IPS-NIHi11 (cell line): ENCODE data around the gene GABBR2.
A peak's percentile ranks its signal among the peaks of the same experiment; 100 is the strongest.

Experiments
- DNase-seq: peaks from one replicate; pipeline ENCODE4 v3.0.0; 2012; ENCODE audit warnings: mixed read lengths, low spot score

Gene GABBR2

DNA sequence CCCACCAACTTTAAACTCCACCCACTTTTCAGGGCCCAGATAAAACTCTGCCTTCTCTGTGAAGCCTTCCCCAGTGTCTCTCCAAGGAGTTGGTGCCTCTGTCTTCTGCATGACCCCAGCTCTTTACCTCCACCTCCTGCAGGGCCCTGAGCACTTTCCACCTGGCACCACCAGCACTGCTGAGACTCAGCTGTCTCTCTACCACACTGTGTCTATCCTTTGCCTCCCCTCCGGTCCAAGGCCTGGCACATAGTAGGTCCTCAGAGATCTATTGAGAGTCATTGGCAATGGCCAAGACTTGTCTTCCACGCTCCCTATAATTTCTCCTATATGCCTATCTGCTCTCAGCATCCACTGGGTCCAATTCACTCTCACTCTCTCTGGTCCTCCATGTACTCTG is 12.9 kb upstream of the GABBR2 start:
- no peak for DNase-seq

DNA sequence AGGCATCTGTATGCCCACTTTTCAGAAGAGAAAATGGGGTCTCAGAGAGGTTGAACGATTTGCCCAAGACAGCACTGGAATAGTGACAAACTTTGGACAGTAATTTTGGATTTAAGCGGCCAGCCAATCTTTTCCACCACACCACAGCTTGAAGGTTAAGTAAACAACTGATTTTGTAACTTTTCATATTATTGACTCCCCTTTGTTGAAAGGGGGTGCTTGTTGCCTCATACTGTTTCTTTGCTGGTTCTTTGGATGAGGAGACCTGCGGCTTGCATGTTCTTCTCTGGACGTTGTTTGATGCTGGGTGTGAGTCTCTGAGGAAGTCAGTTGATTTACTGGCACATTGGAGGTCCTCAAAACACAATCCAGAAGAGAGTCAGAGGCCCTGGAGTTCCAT is 11.7 kb upstream of the GABBR2 start:
- DNase-seq = no peak

DNA sequence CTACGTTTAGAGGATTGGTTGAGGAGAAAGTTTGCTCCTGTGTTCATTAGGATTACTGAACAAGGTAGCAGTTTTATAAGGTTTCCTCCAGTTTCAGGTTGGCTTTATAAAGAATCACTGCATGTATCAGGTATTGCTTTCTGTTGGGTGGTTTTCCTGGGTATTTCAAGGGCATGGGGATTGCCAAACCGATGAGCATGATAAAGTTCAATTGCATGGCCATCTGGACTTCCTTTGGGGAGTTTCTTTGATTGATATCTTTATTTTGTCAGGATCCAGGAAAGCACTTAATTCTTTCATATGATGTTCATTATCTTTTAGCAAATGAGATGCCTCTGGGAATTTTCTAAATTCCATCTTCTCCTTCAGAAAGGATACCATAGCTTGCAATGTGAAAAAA is 10.3 kb upstream of the GABBR2 start:
- DNase-seq = no peak

DNA sequence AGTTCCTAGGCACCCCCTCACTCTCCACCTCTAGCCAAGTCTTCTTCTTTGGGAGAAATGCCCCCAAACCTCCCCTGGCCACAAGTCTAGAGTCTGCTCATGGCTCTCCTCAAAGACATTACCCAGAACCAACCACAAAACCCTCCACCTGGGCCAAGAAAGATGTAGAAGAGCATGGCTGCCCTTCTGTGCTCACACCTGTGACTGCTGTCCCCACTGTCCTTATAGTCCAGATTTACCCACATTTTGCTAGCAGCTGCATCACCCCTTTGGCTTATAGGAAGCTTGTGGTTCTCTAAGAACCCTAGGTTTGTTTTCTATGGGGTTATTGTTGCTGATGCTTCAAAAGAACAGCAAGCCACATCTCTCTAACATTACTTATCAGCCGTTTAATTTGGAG is 6.1 kb upstream of the GABBR2 start:
- DNase-seq = no peak

DNA sequence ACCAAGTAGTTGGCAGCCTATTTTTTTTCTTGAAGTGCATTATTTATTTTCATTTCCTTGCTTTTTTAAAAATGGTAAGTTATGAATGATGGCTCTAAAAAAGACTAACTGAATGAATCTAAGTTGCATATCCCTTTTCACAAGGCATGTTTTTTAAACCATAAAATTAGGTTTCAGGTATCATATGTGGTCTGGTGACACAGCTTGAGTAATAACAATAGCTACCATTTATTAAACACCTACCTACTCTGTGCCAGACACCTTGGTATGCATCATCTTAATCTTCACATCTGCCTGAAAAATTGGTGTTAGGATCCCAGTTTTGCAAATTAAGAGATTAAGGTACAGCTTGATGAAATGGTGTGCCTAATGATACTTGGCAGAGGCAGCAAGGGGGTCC is 4.3 kb upstream of the GABBR2 start:
- no peak for DNase-seq

DNA sequence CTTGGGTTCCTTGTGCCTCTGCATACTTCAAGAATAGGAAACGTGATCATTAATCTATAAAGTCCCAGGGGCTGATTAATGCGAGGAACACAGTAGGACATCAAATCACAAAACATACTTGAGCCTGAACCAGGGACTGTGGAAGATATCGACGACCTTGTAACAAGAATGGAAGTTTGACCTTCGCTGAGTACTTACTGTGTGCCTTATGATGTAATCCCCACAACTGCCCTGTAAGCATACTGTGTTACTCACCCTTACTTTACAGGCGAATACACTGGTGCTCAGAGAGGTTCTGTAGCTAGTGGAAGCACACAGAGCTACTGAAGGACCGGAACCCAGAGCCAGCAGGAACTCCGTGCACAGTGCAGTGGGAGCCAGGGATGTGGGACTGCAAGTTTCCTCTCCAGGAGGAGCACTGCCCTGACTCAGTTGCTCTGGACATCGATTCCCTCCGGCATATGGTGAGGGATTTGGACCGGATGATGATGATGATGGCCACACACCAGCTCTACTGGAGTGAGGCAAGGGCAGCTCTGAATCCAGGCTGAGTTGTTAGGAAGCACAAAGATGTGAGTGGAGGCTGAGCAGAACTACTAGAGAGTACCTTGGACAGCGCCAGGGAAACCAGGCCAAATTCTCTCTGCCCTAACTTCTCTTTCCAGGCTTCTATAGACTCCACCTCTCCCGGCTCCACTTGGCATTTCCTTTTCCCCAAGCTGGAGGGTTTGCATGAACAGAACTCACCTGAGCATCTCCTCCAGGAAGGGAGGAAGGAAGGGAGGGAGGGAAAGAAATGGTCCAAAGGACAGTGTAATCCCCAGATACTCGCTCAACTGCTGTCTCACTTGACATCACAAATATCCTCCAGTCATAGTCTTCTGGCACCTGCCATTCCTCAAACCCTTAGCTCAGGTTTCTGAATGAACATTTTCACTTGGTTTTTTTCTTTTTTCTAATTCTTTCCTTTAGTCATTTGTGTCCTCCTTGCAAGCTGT is 1.5 kb upstream of the GABBR2 start:
- peak; percentile 51 for DNase-seq

DNA sequence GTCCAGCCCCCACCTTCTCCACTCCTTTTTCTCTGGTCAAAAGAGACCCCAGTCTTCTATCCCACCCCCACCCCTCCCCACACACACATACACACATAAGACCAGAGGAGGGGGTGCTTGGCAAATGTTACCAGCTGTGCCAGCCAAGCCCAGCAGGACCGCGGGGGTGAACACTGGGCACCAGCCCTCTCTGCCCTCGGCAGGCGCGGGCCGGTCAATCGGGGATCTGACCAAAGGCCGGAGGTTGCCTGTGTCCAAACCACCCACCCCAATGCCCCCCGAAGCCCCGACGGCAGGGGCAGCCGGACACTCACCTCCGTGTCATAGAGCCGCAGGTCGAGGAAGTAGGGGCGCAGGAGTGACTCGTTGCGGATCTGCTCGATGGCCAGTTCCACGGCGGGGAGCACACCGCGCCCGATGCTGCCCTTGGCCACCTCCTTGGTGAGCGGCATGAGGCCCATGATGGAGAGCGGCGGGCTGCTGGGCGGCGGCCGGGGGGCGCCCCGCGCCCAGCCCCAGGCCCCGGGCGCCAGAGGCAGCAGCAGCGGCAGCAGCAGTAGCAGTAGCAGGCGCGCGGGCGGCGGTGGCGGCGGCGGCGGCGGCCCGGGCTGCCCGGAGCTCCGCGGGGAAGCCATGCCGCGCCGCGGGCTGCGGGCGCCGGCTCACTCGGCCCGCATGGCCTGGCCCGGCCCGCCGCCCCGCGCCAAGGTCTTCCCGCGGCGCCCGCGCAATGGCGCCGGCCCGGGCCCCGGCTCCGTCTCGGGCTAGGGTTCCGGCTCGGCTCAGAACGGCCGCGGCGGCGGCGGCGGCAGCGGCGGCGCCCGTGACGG is 417 bp downstream of the GABBR2 start:
- peak; percentile 47 for DNase-seq

DNA sequence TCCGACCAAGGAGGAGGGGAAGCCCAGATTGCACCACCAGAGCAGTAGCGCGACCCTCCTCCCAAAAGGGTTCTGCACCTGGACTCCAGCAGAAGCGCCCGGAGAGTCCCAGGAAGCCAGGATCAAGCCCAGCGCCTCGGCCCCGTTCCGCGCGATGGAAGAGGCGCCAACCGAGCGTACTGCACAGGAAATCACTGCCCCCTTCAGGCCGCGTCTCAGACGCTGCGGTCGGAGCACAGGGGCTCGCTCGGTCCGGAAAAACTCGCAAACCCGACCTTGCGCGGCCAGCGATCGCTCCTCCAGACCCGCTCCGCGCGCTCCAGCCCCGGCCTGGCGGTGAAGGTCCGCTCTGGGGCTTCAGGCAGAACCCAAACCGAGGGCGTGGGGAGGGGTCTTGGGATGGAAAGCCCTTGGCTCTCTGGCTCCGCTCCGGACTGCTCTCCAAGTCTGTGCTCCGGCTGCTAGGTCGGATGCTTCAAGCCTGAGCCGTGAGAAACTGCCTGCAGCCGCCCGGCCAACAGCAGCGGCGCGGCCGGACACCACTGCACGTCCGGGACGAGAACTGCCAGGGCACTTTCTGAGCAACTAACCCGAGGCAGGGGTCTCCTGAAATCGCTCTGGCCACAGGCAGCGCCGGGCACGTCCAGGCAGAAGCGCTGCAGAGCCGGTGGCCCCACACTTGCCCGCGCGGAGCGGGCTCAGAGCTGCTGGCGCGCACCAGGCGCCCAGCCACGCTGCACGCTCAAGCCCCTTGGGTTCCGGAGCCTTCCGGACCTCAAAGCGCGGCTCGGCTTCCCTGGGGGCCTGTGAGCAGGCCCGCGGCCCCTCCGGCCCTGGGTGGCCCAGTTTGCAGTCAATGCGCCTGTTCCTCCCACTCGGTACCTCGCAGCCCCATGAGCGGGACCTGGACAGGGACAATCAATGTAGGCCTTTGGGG is 1.3 kb downstream of the GABBR2 start:
- peak; percentile 80 for DNase-seq

DNA sequence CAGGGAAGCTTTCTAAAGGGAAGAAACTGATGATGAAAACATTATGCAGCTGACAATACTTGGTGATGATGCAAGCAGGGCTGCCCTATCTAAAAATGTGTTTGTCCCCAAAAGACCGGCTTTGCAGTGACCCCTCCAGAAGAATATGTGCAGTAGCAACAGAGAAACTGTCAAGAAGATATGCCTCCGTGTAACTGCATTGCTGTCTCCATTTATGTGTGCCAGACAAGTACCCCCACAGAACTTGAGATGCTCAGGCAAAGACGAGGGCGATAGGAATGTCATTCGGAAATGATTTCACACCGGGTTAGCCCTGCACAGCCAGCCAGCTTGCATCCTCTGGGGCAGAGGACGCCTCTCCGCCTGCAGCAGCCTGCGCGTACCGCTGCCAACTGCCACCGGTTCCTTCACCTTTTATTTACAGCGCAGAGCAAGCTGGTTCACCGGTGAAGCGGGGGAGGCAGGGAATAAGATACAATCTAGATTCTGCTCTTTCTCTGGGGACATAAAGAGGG is 2.0 kb downstream of the GABBR2 start:
- no peak for DNase-seq

DNA sequence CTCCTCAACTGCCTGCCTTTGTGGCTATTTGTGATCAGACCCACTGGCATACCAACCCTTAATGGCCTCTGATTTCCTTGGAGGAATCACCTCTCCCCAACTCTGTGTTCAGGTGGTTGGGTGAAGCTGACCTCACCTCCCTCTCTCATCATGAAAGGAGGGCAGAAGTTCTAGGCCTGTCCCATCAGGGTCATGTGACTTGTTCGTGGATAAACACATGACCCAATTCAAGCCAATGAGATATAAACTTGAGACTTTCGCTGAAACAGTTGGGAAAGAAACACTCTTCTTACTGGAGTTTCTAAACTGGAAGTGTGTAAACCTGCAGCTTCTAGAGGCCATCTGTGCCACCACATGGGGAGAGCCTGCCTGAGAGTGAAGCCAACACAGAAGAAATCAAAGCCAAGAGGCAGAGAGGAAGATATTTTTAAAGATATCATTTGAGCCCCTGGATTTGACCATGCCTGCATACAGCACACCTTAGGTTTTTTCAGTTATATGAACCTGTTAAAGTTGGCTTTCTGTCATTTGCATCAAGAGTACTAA is 5.8 kb downstream of the GABBR2 start:
- DNase-seq = no peak

DNA sequence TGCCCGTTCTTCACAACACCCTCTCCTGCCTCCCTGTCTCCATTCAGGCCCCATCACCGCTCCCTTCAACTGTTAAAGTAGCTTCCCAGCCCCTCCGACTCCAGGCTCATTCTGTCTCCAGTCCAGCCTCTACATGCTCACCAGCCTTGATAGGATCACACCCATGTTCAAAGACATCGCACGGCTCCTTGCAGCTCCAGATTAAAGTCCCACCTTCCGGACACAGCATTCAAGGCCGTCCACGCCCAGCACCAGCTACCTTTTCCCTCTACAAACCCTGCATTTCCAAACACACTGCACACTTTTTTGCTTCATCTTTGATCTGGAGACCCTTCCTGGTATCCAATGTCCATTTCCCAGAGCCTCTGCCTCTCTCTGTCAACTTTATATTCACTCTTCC is 6.4 kb downstream of the GABBR2 start:
- no peak for DNase-seq

DNA sequence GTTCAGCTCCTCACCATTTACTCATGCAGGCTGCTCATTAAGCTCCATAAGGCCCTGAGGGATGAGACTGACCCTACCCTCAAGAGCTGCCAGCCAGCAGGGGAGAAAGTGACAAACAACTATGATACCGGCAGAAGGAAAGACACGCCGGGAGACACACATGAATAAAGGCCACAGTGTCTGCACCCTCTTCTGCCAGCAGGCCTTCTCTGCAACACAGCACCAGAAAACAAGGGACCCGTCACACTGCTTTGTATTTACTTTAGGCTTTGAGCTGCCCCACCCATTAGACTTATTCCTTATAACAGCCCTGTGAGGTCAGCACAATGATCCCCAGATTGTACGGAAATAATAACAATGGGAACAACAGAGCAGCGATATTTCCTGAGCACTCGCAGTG is 7.2 kb downstream of the GABBR2 start:
- no peak for DNase-seq

DNA sequence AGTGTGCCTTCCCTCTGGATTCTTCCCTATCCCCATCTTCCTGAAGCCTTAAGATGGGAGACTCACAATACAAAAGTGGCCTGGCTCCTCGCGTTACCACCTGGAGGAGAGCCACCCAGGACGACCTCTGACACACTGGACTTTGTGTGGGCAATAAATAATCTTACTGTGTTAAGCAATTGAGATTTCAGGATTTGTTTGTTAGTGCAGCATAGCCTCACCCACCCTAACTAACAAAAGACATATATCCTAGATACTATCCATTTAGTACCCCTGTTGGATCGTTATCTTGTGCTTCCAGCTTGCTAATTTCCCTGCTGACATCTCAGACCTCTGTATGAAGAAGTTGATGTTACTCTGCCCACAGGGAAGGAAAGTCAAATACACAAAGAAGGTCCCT is 7.9 kb downstream of the GABBR2 start:
- no peak for DNase-seq

DNA sequence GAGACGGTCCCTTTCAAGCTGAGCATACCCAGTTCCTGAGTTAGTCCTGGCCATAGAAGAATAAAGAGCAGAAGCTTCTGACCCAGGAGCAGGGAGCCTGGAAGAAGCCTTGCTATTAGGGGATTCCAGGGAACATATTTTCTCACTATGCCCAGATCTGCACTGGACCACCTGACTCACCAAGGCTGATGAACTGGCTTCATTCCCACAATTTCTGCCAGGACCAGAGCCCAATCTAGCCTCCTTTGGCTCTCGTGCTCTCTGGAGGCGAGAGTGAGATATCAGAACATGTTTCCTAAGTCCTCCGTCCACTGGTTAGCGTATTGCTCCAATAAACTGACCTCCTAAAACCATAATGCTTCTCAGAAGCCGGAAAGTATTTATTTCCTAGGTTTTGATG is 9.9 kb downstream of the GABBR2 start:
- DNase-seq = no peak

DNA sequence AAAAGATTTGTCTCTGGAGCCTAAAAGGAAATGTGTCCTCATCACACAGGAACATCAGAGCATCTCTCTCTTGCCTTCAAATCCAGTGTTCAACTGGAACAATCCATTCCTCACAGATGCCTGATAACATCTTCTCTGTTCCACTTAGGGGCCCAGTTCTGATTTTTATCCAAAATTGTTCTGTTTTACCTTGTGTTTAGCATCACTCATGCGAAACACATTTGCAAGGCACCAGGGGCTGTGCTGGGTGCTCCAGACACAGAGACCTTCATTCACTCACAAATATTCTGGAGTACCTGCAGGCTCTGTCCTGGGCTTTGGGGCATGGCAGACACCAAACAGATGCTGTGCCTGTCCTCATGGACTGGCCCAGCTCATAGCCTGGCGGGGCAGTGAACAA is 13.8 kb downstream of the GABBR2 start:
- DNase-seq = no peak

DNA sequence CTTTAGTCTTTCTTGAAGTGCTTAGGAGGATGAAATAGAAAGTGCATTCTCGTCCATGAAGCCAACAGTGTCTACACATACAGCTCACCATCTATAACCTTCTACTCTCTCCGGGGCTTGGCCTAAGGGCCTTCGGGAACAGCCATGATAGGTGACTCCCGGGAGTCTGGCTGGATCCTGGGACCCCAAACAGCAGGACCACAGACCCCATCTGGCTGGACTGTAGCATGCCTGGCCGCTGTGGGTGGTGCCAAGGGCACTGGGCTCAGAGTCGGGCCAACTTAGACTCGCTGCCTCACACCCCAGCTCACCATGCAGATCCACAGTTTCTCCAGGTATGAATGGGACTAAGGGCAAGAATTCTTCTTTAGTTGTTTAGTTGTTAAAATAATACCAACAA is 16.3 kb downstream of the GABBR2 start:
- no peak for DNase-seq

DNA sequence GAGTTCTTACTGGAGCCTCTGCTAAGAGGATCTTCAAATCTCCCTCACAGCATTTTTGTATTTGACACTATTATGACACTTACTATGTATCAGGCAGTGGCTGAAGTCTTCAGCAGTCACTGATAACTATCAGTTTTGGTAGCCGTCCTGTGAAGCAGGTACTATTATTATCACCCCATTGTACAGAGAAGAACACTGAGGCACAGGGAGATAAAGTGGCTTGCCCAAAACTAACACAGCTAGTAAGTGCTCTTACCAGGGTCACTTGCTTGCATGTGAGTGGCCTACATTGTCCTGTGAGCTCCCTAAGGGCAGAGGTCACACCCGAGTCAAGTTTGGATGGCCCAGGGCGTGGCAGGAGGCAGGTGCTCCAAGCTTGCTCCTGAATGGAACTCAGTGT is 16.8 kb downstream of the GABBR2 start:
- DNase-seq = no peak

DNA sequence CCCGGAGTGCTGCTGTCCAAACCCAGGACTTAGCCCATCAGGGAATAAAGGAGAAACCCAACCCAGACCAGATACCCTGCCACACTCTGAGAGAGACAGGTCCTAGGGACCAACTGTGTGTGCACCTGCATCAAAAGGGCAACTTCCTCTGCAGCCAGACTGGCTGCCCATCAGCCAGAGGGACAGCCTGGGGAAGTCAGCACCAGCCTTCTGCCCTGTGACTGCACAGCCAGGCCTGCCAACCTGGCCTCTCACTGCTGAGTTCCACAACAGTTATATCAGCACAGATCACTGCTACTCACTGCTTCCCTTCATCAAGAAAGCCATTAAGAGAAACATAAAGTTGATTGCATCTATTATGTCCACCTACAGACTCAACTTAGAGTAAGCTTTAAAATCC is 18.0 kb downstream of the GABBR2 start:
- no peak for DNase-seq

DNA sequence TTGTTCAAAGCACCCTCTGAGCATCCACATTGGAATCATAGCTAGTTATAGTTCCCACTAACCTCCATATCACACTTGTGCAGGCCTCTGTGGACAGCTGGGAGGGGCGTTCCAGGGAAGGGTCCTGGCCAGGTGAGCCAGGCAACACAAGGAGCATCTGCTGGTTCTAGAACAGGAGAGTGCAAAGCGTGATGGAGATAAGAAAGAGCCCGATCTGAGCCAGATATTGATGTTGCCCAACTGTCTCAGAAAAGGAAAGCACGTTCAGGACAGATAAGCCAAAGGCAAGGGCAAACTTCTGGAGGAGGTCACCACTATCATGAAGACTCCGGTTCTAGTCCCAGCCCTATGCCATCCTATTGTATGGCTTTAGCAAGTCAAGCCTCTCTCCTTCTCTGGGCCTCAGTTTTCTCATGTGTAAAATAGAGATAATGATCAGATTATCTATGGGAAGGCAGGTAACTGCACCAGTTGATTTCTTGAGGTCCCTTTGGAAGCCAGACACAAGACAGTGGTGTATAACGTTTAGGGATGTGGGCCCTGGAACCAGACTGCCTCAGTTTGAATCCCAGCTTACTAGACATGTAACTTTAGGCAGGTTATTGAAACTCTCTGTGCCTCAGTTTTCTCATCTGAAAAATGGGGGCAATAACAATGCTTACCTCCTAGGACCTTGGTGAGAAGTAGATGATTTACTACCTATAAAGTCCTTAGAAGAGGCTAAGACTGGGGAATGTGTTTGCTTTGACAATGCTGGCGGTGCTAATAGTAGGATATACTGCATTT is 19.8 kb downstream of the GABBR2 start:
- no peak for DNase-seq

DNA sequence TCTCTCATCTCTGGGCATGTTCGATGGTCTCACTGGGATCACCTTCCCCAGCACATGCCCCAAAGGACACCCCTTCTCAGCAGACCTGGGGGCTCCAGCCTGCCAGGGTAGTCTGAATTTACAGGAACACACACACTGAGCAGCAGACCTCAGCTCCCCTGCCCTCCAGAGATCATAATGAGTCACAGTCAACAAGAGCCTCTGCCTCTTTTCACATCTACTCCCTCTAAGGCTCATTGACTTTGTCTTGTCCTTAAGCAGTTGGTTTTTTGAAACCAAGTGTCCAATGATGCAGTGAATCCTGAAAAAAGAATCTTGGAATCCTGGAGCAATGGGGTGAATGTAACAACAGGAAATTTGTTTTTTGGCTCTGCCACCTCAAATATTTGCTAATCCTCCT is 20.8 kb downstream of the GABBR2 start:
- DNase-seq = no peak
